ENCODE measurements around the gene IRAK2.

DNA sequence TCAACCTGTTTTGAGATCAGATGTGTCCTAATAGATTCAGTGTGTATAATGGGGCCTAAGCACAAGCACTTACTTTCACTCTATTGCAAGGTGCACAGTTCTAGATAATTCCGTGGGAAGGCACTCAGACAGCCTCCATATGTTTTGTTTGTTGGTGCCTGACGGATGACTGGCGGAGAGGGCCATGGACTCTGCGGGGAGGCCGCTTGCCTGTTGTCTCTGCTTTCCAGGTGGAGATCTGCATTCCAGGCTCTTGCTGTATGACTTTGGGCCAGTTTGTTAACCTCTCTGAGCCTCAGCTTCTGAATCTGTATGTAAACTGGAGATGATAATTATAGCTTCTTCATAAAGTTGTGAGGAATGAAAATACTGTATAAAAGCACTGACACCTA is 1.5 kb downstream of the IRAK2 start:
- TF ChIP-seq CTCF (IDR thresholded peaks at IDR 0.05), result no peak
- TF ChIP-seq POLR2A (IDR thresholded peaks at IDR 0.05), result no peak
